Ureter (tissue), 1 donor: ENCODE data around the gene STRAP. TPM values are rescaled to one million over a fixed set of nuclear protein-coding genes. Genes with fewer than 3 reads are reported as not detected.
"Not testable (repeated sequence)": the region's sequence is repeated elsewhere in the genome, so short reads cannot be mapped to it uniquely, and the experiment has no call there.

Experiments used
- DNase-seq: peaks from one replicate; pipeline ENCODE4 v3.0.0-alpha.2; 2020; ENCODE audit warnings: low spot score
- total RNA-seq: library from RNA; stranded (reverse); gene quantifications from one replicate; pipeline ENCODE4 v1.2.4, GENCODE V29; 2023
- donor health status: DM: yes; HTN: yes; CAD: no.

Gene STRAP
- total RNA-seq, 1 donor from 2014 or later: 79.8 TPM

GRCh38 chr12:15873556-15873955, 8.6 kb upstream of the STRAP start:
- no peak for DNase-seq

GRCh38 chr12:15874556-15875145, 7.5 kb upstream of the STRAP start:
- not testable (repeated sequence) for DNase-seq

DNA sequence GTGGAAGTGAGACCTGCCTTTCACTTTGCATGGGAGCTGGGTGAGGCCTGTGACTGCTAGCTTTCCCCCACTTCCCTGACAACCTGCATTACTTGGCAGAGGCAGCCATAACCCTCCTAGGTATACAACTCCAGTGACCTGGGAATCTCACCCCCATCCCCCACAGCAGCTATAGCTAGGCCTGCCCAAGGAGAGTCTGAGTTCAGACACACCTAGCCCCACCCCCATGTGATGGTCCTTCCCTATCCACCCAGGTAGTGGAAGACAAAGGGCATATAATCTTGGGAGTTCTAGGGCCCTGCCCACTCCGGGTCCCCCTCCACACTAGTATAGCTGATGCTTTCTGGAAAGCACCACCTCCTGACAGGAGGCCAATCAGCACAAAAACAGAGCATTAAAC, 6.3 kb upstream of the STRAP start:
- DNase-seq: no peak

DNA sequence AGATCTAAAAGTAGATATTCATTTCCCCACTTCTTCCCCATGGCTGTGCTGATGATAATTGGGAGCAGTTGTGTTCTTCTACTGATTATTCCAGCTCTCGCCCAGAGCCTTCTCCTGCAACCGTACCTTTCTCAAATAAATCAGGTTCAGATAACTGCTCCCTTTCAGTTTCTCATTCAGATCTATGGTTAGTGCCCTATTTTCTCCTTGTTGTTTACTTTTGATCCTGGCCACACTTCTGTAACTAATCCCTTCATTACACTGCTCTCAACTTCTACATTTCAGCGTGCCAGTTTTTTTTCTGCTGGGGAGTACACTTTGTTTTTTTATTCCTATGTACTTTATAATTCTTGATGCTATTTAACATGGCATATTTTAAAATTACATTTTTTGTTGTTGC, 2.8 kb upstream of the STRAP start:
- no peak for DNase-seq

DNA sequence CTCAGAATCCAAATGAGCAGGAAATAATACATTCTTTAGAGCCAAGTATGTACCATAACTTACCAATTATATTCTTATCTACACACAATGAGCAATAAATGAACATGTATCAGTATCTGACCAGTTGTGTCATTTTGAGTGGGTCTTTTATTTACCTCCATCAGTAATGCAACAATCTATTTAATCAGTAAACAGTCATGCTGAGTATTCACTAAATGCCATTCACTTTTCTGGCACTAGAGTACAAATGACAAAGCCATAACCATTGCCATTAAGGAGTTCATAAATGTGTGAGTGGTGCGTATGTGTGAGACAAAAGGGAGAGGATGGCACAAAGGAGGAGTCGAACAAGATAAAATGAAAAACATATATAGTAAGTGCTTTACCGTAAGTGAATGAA, 1.5 kb upstream of the STRAP start:
- no peak for DNase-seq

DNA sequence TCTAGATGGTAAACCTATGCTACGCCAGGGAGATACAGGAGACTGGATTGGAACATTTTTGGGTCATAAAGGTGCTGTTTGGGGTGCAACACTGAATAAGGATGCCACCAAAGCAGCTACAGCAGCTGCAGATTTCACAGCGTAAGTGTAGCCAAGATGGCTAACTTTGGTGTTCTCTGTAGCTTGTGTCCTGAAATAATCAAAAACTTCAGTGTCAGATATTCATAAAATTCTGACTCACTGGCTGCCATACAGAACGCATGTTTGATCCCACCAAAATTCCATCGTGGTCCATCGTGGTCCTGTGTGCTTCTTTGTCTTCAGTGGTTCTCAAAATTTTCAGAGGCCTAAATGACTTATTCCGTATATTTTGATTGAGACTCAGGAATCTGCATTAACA, 1.3 kb downstream of the STRAP start:
- DNase-seq: no peak

DNA sequence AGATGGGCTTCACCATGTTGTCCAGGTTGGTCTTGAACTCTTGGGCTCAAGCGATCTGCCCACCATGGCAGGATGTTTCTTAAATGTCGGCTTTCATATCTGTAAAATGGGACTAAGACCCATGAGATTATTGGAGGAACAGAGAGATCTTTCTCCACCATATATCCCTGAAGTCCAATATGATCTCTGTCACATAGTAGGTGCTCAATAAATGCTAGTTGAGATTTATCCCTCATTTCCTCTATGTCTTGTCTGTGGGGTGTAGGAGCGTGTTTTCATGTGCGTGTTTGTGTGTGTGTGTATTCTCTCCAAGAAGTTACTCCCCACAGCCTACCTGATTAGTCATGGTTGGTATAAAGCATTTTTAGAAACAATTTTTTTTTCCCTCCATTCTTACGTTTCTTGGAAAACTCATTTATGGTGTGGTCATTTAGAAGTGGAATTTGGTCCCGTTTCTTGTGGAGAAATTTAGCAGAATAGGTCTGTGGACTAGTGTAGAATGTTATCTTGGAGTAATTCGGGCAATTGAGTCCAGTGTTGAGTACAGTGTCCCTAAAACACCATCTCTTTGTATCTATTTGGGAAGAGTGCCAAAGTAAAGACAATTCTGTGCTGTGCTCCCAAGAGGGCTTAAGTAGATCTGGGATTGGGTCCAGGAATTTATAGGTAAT, 4.3 kb downstream of the STRAP start:
- DNase-seq: no peak

DNA sequence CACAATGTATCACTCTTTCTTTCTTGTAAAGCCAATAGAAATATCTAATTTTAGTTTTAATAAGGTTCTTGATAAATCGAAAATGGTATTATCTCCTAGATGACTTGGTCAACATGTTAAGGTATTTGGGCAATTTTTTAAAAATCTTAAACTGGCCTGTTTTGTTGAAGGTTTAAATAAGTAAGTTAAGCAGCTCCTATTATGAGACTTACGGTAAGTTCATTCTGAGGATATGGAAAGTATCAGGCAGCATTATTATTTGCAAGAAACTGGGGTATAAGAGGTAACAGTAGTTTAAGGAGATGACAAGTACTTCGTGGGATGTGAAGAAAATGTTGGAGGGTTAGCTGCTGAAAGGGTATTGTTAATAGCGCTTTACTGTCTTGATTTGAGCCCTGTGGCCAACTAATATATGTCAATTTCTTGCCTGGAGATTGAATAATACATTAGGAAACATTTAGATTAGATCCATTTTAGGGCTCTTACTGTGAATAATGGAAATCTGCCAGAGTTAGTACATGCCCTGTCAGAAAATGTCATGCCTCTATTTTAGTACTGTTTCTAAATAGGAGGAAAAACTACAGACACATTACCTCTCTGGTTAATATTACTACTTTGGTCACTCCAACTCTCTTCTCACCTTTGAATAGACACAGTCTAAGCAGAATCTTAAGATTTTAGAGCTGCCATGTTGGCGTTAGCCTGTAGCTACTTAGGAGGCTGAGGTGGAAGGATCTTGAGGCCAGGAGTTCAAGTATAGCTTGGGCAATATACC, 5.0 kb downstream of the STRAP start:
- no peak for DNase-seq

GRCh38 chr12:15892645-15893259, 10.6 kb downstream of the STRAP start:
- no peak for DNase-seq

DNA sequence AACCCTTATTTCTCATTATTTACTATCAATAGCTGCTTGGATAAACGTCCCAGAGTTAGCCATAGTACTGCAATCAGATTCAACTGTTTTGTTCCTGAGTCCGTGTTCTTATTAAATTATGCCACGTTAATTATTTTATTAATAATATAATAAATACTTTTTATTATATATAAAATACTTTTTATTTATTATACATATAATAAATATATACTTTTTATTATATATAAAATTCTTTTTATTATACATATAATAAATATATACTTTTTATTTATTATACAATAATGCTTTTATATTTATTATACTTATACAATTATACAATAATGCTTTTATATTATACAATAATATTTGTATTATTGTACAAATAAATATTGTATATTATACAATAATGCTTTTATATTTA, 11.1 kb downstream of the STRAP start:
- DNase-seq: no peak

DNA sequence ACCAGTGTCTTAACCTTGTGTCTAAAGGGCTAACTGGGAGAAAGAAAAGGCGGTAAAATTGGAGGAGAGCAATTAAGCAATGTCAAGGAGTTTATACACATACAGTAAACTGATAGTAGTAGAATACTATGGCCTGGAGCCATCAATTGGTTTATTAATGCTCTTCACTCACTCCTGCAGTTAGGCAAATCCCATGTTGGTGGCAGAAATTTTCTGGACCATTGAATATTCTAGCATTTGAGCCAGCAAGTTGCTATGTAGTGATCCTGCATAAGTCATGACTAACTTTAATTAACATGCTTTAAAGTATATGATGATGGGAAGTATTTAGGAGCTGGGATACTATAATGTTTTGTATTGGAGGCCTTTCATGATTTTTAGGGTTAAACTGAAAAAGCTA, 14.7 kb downstream of the STRAP start:
- DNase-seq: no peak

DNA sequence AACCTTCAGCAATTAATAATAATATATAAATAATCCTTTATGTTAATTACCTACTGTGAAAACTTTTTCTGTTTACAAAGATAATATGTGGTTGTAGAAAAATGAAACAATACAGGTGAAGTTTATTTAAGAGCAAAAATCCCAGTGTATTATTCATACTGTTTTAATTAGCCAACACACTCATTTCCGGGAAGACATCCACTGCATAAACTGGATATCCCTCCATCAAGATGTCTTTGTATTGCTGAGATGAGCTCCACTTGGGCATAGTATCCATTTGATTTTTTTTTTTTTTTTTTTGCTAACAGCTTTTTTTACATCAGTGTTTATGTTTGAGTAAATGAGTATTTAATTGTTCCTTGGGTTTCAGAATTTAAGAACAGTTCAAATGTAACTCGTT, 15.2 kb downstream of the STRAP start:
- DNase-seq: no peak

DNA sequence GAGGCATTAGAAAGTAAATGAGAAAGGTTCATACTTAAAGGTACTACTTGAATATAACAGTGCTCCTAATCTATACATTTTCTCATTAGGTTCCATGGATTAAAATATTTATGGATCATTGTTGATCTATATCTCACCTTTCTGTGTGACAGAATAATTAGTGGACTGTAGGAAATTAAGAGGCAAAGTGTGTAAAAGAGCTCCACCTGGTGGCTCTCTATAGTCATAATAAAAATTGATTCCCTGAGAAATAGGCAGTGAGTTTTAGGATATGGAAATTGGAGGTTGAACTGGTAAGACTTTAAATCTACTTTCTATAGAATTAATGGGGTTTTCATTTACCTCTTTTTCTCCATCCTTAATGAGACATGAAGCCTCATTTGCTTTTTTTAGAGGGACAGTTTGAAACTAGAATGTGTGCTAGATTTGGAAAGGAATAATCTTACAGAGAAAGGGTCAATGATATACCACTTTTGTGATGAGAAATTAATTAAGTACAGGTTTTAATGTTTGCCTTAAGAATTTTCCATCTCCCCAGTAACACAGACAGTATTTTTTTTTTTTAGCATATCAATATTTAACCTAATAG, 17.2 kb downstream of the STRAP start:
- no peak for DNase-seq

DNA sequence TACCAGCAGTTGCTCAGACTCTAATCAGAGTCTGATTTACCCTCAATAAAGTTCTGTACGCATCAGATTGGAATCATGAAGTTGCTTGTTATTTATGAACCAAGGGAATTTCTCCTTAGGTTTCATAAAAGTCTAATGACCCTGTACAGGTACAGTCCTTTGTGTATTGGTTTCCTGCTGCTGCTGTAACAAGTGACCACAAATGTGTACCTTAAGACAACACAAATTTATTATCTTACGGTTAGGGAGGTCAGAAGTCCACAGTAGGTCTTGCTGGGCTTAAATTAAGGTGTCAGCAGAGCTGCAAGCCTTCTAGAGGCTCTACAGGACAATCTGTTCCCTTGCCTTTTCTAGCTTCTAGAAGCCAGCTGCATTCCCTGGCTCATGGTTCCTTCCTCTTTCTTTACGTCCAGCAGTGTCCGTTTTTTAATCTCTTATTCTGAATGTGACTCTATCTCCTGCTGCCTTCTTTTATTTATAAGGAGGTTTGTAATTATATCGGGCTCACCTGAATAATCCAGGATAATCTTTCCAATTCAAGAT, 22.3 kb downstream of the STRAP start:
- no peak for DNase-seq

- no peak for DNase-seq
These were observed 28.3 kb downstream of the STRAP start for GRCh38 chr12:15910468-15910863.

GRCh38 chr12:15910864-15911721, 28.9 kb downstream of the STRAP start, which contains the start of gene DERA:
Gene DERA, plus strand, starts transcription at chr12:15911332. Its CDS starts 52 bp downstream, at chr12:15911384.
- peak; percentile 84 for DNase-seq

GRCh38 chr12:15911931-15912330, 29.7 kb downstream of the STRAP start:
- not testable (repeated sequence) for DNase-seq

DNA sequence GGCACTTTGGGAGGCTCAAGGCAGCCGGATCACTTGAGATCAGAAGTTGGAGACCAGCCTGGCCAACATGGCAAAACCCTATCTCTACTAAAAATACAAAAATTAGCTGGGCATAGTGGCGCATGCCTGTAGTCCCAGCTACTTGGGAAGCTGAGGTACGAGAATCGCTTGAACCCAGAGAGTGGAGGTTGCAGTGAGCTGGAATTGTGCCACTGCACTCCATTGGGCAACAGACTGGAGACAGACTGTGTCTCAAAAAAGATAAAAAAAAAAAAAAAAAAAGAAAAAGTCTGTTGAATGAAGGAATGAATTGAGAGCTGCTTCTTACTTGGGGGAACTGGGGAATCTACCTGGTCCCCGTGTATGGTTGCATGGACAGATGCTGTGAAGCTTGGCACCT, 31.9 kb downstream of the STRAP start:
- not testable (repeated sequence) for DNase-seq

DNA sequence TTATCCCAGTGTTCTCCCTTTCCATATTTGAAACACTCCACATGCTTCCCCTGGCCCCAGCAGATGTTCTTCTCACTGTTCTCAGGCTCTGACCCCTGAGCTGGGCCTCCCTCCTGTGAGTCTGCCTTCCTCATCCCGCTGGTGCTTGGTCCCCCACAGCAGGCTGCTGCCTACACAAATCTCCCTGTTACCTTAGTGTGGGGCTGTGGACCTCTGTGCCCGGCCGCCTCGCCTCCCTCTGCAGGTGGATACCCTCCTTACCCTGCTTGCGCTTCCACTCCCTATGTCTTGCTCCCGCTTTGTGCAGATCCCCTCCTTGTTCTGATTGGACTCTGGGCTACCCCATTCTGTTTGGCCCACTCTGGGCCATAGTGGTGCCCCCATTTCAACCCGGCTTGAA, 35.9 kb downstream of the STRAP start:
- DNase-seq: no peak

DNA sequence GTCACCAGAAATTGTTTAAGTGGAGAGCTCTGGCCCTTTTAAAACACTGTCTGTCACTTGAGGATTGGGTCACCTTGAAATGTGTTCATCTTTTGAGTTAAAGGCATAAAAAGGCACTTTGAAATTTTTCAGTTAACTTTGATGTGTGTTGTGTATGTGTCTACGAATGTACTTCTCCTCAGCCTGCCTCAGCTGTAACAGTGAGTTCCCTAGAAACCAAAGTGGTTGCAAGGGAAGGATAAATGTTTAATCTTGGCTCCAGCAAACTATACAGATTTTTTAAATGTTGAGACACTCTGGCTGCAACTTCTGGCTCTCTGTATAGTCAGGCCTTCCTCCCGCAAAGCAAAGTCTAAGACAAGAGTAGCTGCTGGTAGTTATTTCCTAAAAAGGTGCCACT, 37.2 kb downstream of the STRAP start:
- no peak for DNase-seq

DNA sequence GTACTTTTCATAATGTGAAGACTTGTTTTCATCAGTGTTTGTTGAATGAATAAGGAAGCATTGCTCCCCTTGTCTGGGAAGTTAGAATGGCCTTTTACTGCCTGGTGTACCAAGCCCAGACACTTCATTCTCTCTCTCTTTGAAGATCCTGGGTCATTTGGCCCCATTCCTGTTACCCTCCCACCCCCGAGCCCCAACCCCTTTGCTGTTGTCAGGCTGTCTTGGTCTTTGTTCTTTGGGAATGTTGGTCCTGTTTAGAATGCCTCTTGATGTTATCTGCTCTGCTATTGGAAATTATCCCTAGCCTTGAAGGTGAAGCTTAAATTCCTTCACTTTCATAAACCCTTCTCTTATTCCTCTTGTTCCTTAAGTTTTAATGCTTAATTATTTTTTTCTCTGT, 42.8 kb downstream of the STRAP start:
- no peak for DNase-seq
